Stimulated activated CD4-positive, alpha-beta T cell treated with anti-CD3 and anti-CD28 coated beads, TNF-alpha, amount 100 ng/mL, for 48 hours (primary cell): Measurements from ENCODE around the gene PRKCH.

ENCODE experiments used
- DNase-seq, 3 donors: peaks; one replicate each; pipeline ENCODE4 v3.0.0-alpha.2; 2020; ENCODE audit warnings: low read depth in 3 of 3

The PRKCH gene

GRCh38 chr14:61365667-61366212, 44.4 kb downstream of the PRKCH start:
- no peak for DNase-seq

- no peak for DNase-seq
Measured at GRCh38 chr14:61368114-61368710, 46.8 kb downstream of the PRKCH start.

GRCh38 chr14:61368781-61369453, 47.5 kb downstream of the PRKCH start:
- no peak for DNase-seq

GRCh38 chr14:61369454-61369810, 48.1 kb downstream of the PRKCH start:
- DNase-seq, result no peak

GRCh38 chr14:61372379-61372778, 51.0 kb downstream of the PRKCH start:
- no peak for DNase-seq

GRCh38 chr14:61372842-61373555, 51.6 kb downstream of the PRKCH start:
- no peak for DNase-seq

- DNase-seq, result no peak
Measured at GRCh38 chr14:61374284-61374683, 52.9 kb downstream of the PRKCH start.

- DNase-seq, result no peak
Measured at GRCh38 chr14:61375218-61375617, 53.8 kb downstream of the PRKCH start.

- no peak for DNase-seq
Measured at GRCh38 chr14:61376314-61376713, 54.9 kb downstream of the PRKCH start.

GRCh38 chr14:61377749-61378148, 56.4 kb downstream of the PRKCH start:
- DNase-seq, result no peak

- DNase-seq, result no peak
Measured at GRCh38 chr14:61379639-61380184, 58.3 kb downstream of the PRKCH start.

GRCh38 chr14:61380984-61381383, 59.6 kb downstream of the PRKCH start:
- DNase-seq, result no peak

- no peak for DNase-seq
Measured at GRCh38 chr14:61381553-61381952, 60.2 kb downstream of the PRKCH start.

GRCh38 chr14:61382842-61383241, 61.5 kb downstream of the PRKCH start:
- DNase-seq, result no peak

GRCh38 chr14:61385002-61385685, 63.8 kb downstream of the PRKCH start:
- no peak for DNase-seq

GRCh38 chr14:61386173-61386772, 64.9 kb downstream of the PRKCH start:
- no peak for DNase-seq

- DNase-seq, result no peak
Measured at GRCh38 chr14:61387076-61387475, 65.7 kb downstream of the PRKCH start.

- no peak for DNase-seq
Measured at GRCh38 chr14:61388173-61388975, 67.0 kb downstream of the PRKCH start.

GRCh38 chr14:61388976-61389576, 67.7 kb downstream of the PRKCH start:
- DNase-seq, result no peak

GRCh38 chr14:61391119-61391518, 69.7 kb downstream of the PRKCH start:
- no peak for DNase-seq
